T-helper 9 cell (primary cell): ENCODE data around the gene CYP26A1.

Experiments used
- DNase-seq: peaks from one replicate; pipeline ENCODE4 v3.0.0-alpha.2; 2020
- total RNA-seq, 2 donors: gene quantifications; one replicate each; lab custom pipeline; 2026; lab: John Stamatoyannopoulos, UW

The CYP26A1 gene
- 0 reads per million in 2 donors for total RNA-seq

DNA sequence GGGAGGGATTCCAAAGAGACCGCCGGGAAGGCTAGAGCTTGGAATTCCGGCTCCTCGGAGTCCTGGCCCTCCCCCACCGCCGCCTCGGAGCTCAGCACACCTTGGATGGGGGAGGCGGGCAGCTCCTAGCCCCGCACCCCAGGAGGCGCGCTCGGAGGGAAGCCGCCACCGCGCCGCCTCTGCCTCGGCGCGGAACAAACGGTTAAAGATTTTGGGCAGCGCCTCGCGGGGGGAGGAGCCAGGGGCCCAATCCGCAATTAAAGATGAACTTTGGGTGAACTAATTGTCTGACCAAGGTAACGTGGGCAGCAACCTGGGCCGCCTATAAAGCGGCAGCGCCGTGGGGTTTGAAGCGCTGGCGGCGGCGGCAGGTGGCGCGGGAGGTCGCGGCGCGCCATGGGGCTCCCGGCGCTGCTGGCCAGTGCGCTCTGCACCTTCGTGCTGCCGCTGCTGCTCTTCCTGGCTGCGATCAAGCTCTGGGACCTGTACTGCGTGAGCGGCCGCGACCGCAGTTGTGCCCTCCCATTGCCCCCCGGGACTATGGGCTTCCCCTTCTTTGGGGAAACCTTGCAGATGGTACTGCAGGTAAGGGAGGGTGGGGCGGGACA is at the start of gene CYP26A1:
TSS of gene CYP26A1 (plus strand) at position 355 of the 608 bp plus-strand sequence. CDS start at position 397, 42 bp downstream.
- DNase-seq, result no peak

GRCh38 chr10:93026072-93026471 is 47.6 kb upstream of the CYP26A1 start:
- no peak for DNase-seq

DNA sequence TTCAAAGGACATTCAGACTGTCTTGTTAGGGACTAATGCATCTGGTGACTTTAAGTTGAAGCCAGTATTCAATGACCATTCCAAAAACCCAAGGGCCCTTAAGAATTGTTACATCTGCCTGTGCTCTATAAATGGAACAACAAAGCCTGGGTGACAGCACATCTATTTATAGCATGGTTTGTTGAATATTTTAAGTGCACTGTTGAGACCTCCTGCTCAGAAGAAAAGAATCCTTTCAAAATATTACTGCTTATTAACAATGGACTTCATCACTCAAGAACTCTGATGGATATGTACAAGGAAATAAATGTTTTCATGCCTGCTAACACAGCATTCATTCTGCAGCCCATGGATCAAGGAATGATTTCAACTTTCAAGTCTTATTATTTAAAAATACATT is 46.2 kb upstream of the CYP26A1 start:
- DNase-seq, result no peak

DNA sequence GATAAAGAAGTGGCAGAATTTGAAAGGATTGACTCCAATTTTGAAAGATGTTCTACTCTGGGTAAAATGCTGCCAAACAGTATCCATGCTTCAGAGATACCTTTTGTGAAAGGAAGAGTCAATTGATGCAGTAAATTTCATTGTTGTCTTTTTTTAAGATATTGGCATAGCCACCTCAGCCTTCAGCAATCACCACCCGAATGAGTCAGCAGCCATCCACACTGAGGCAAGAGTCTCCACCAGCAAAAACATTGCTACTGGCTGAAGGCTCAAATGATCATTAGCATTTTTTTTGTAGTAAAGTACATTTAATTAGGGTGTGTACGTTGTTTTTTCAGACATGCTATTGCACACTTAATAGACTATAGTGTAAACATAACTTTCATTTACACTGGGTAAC is 44.8 kb upstream of the CYP26A1 start:
- no peak for DNase-seq

- DNase-seq, result no peak
Observed at GRCh38 chr10:93030409-93030808, 43.3 kb upstream of the CYP26A1 start.

- DNase-seq, result no peak
Observed at GRCh38 chr10:93032105-93032808, 41.4 kb upstream of the CYP26A1 start.

GRCh38 chr10:93032809-93033137 is 40.9 kb upstream of the CYP26A1 start:
- DNase-seq, result no peak

DNA sequence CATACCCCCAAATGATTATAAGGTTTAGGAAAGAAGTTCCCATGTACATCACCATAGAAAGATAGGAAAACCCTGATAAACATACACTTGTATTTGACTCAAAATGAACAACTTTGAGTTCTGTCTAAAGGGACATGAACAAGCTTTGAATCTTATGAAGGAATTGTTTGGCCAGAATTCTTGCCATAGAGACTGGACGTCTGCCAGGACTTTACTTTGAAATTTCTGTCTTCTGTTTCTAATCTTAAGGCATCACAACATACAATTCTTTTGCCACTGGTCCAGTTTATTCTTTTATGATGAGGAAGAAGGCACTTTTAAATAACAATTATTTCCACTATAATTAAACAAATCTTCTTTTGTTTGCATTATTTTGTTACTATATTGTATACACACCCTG is 39.3 kb upstream of the CYP26A1 start:
- DNase-seq, result no peak

DNA sequence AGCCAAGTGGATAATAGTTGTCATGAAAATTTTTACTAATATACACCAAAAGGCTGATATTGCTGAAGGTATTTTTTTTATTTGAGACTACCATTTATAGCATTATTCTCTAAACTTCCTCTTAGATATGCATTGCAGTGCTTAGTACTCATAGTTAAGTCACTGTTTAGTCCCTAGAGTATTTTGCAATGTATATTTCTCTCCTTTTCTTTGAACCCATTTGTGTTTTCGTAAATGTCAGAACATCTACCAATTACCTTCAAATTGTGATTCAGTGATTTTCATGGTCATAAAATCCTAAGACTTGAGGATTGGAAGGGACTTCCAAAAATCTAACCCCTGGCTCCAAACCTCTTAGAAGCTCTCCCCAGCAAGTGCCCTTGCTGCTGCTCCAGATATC is 34.6 kb upstream of the CYP26A1 start:
- DNase-seq, result no peak

DNA sequence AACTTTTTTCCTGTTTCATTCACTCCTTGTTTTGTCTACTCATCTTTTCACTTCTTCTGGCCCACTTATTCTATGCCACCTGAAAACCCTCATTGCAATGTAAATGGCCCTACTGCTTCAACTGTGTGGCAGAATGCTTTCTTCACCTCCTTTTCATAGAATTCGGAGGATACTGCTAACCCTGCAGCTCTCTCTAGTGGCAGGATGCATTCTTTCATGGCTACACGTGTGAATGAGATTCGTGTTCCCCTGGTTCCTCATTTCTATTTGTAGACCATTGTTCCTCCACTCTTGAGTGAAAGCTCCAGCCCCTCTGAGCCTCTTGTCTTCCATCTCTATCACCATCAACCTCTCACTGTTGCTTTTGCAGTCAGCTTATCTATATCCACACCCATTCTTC is 34.0 kb upstream of the CYP26A1 start:
- no peak for DNase-seq

DNA sequence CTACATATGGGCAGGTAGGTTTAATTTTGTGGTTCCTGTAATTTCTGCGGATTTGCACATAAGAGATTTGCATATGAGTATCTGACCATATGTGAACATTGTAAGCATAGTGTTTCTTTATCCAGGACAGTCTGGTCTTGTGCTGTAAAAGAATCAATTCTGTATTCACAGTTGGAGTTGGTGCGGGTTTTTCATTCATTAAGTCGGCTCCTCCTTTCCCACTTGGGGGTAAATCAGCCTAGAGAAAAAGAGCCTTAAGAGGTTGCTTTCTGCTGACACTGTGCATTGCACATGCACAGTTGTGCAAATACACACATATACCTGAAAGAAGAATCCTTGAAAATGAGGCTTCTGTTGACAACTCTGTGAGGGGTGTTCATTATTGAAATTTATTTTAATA is 19.2 kb upstream of the CYP26A1 start:
- no peak for DNase-seq

GRCh38 chr10:93058139-93058538 is 15.6 kb upstream of the CYP26A1 start:
- no peak for DNase-seq

DNA sequence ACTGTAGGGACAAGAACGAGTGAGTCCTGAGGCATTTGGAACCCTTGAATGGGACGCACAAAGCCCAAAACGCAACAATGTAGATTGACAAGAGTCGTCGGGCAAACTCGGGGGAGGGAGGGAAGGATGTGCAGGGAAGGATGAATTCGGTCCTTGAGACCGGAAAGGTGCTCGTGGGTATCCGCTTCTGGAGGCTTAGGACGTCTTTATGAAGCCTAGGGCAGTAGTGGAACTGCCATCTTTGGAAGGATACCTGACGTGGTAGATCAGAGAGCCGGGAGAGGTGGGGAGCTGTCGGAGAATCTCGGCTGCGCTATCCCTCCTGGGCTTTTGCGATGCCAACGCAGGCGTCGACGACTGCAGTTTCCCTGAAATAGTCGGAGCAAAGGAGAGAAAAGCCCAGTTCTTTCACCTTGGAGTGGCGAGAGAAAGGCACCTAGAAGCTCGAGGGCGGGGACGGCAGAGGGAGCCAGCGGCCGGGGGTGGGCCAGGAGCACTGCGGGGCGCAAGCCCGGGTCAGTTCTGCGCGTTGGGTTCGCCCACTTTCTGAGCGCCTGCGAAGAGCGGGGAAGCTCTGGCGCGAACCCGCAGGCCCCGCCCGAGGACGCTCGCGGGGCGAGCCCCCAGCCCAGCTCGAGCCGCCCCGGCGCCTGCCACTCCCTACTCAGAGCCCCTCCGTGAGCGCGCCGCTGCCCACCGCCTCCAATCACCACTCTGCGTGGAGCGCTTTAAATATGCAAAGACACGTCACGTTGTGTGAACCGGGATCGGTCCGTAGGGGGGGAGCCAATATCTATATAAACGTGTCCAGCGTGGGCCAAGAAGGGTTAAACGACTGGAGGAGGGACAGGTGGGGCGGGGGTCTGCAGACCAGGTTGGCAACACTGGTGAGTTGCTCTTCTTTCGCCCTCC is 13.5 kb upstream of the CYP26A1 start, which contains the start of gene CYP26C1:
TSS of gene CYP26C1 (plus strand) at position 824 of the 912 bp plus-strand sequence. CDS start 466 bp downstream, outside the sequence.
- no peak for DNase-seq

- DNase-seq, result no peak
Observed at GRCh38 chr10:93060887-93061593, 12.7 kb upstream of the CYP26A1 start.

GRCh38 chr10:93061594-93062513 is 11.8 kb upstream of the CYP26A1 start:
- DNase-seq, result no peak

GRCh38 chr10:93062514-93063143 is 11.1 kb upstream of the CYP26A1 start:
- DNase-seq, result peak; percentile 28

GRCh38 chr10:93063144-93063976 is 10.3 kb upstream of the CYP26A1 start:
- DNase-seq, result no peak

DNA sequence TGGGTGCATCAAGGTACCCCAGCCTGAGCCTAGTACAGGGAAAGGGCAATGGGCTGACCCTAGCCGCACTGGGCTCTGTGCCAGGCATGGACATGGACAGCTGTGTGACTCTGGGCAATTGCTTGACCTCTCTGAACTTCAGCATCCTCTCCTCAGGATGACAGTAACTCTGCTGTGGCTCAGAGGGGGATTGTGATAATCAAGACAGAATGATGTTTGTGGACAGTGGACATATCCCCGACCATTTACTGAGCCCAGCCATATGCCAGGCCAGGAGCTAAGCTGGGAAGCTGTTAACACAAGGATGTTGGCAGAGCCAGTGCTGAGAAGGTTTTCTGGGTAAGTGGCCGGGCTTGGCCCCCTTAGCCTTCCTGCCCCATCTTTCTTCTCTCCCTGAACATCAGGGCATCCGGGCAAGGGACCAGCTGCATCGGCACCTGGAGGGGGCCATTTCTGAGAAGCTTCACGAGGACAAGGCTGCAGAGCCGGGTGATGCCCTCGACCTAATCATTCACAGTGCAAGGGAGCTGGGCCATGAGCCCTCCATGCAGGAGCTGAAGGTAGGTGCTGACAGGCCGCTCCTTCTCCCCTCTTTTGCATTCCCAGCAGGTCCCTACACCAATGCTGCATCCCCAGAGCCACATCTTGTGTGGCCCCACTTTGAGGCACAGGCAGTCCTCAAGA is 9.6 kb upstream of the CYP26A1 start:
- DNase-seq, result no peak

DNA sequence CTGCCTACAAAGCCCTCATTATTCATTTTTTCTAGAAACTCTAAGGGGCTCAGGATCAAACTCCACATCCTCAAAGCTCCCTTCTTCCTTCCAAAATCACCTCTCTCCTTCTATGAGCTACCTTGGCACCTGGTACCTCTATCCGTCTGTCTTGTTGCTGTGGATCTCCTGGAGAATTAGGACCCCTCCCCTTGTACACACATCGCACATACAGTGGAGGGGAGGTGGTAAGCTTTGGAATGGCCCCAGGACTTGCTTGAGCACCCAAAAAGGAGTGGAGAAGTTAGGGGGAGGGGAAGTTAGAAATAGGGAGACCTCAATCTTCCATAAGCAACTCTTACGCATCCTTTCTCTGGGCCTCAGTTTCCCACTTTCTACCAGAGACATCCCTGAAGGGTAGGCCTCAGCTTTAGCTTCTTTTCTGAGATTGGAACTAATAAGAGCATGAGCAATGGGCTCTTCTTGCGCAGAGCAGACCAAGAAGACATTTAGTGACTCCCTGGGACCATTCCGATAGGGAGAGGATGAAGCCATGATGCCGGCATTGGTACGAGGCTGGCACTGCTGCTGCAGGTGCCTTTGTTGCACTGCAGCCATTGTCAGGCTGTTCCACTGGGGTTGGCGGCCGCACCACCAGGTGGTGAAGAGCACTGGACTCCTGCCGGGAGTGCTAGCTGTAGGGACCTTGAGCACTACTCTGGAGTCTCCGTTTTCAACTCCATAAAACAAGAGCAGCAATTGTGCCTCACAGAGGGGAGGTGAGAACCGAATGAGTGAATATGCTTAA is 8.6 kb upstream of the CYP26A1 start:
- DNase-seq, result no peak
